HepG2 (cell line): ENCODE results near the gene TRIM37. TPM values are rescaled to one million over a fixed set of nuclear protein-coding genes. Genes with fewer than 3 reads are reported as not detected.

Source experiments
- AHDC1 ChIP-seq: sonication (generic); formaldehyde crosslinking; IDR thresholded peaks from 2 replicates; pipeline ENCODE4 v1.5.1; 2020; ENCODE audit warnings: mild to moderate bottlenecking, missing genetic modification reagents, borderline replicate concordance
- GMEB2 ChIP-seq: IDR thresholded peaks from 2 replicates; pipeline ENCODE4 v1.6.1; 2016; ENCODE audit warnings: missing biosample characterization, missing genetic modification reagents, low read depth
- POGK ChIP-seq: sonication (generic); formaldehyde crosslinking; conservative IDR thresholded peaks from 2 replicates; pipeline ENCODE4 v1.8.0; 2022; ENCODE audit warnings: mild to moderate bottlenecking, moderate library complexity, missing genetic modification reagents
- POLR2G ChIP-seq: fragments of 200-400 bp; formaldehyde crosslinking; IDR thresholded peaks from 2 replicates; pipeline ENCODE4 v1.6.1; 2018; ENCODE audit warnings: mild to moderate bottlenecking, low read depth, low read length, moderate library complexity
- SAP130 ChIP-seq: IDR thresholded peaks from 2 replicates; pipeline ENCODE4 v1.6.1; 2016; ENCODE audit warnings: low read depth
- ZFP36L1 ChIP-seq: sonication (generic); formaldehyde crosslinking; IDR thresholded peaks from 2 replicates; pipeline ENCODE4 v1.8.0; 2022; ENCODE audit warnings: mild to moderate bottlenecking, missing genetic modification reagents, moderate library complexity
- ZMYM3 ChIP-seq: sonication (generic); formaldehyde crosslinking; IDR thresholded peaks from 2 replicates; pipeline ENCODE4 v1.5.1; 2020; ENCODE audit warnings: mild to moderate bottlenecking, missing genetic modification reagents
- ZNF292 ChIP-seq: sonication (generic); formaldehyde crosslinking; IDR thresholded peaks from 2 replicates; pipeline ENCODE4 v1.8.1; 2022; ENCODE audit warnings: mild to moderate bottlenecking, low read depth, missing genetic modification reagents, borderline replicate concordance
- polyA plus RNA-seq, 8 experiments: library from polyadenylated mRNA; depleted of rRNA in 3 of 8; stranded (reverse) in 7 of 8; unstranded in 1 of 8; fragments of >200 nt; fragmentation: Illumina TruSeq in 4 of 8; extraction: Trizol in 4 of 8; gene quantifications; 2 replicates each; pipeline versions ENCODE4 v1.2.1 to v1.2.3, GENCODE V29; 2011 to 2016; ENCODE audit warnings: low read depth in 4 of 8, missing spikeins in 1 of 8, mixed read lengths in 1 of 8; ENCODE audit not compliant: insufficient read depth in 1 of 8
- total RNA-seq, 5 experiments: library from RNA; depleted of rRNA; stranded (reverse); fragments of >200 nt; fragmentation: Illumina TruSeq; extraction: Trizol; gene quantifications; 2 replicates each; pipeline ENCODE4 v1.2.3, GENCODE V29; 2016; ENCODE audit warnings: low read depth in 1 of 5

The TRIM37 gene
- total and polyA plus RNA-seq, 2 of the 13 experiments (the other 11 are each of a cell fraction or from before 2014, with no cell fraction given), result 12.4 to 39.1 TPM

GRCh38 chr17:59141860-59142259, 35.2 kb upstream of the TRIM37 start (continued):
- TF ChIP-seq POGK (CRISPR knock-in tag) (no peak), SAP130 (CRISPR knock-in tag) (peak; percentile 58; the same call in 1 of the 2 replicates), GMEB2 (CRISPR knock-in tag) (no peak), ZFP36L1 (CRISPR knock-in tag) (no peak), POLR2G (no peak), ZMYM3 (CRISPR knock-in tag) (0 out of 2 replicates have a peak, but pooled peaks have one; percentile 8), ZNF292 (CRISPR knock-in tag) (no peak), AHDC1 (CRISPR knock-in tag) (peak; percentile 53; the same call in 1 of the 2 replicates)
